Embryonic facial prominence (tissue), 1 donor: ENCODE results near the gene RMDN2.

Experiments
- DNase-seq: peaks from one replicate; pipeline ENCODE4 v3.0.0-alpha.2; 2016; ENCODE audit errors: extremely low spot score

RMDN2 gene, protein sequence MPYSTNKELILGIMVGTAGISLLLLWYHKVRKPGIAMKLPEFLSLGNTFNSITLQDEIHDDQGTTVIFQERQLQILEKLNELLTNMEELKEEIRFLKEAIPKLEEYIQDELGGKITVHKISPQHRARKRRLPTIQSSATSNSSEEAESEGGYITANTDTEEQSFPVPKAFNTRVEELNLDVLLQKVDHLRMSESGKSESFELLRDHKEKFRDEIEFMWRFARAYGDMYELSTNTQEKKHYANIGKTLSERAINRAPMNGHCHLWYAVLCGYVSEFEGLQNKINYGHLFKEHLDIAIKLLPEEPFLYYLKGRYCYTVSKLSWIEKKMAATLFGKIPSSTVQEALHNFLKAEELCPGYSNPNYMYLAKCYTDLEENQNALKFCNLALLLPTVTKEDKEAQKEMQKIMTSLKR

DNA sequence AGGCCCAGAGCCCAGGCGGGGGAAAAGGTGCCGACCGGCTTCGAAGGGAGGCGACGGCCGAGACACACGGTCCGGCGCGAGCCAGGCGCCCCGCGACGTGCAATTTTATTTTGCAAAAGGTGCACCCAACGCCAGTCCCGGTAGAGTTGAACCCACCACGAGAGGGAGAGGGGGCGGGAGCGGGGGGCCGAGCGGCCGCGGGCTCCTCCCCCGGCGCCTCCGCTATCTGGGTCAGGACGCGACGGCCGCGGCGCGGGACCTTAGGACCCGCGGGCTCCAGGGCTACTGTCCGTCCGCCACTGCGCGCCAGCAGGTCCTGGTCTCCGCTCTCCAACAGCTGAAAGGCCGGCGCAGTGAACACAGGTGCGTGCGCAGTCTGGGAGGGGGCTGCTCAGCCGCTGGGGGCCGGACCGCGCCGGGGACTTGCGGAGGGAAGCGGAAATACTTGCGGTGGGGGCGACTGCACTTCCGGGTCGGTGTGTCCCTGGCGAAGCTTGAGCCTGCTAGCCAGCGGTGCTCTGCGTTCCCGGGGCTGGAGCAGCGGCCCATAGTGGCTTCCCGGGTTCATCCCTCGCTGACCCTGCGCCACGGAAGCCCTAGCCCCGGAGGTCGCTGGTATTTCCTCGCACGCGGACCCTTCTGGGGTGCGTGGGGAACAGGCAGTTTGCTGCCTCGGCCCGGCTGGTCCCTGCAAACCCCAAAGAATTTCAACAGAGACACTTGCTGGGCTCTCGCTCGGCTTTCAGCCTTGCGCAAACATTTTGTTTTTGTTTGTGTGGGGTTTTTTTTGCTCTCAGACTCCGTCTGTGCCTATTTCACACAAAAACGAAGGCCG, at the start of gene RMDN2:
TSS of gene RMDN2 (plus strand) at position 225 of the 835 bp plus-strand sequence. CDS start 3,991 bp downstream, outside the sequence.
- peak; percentile 76 for DNase-seq

DNA sequence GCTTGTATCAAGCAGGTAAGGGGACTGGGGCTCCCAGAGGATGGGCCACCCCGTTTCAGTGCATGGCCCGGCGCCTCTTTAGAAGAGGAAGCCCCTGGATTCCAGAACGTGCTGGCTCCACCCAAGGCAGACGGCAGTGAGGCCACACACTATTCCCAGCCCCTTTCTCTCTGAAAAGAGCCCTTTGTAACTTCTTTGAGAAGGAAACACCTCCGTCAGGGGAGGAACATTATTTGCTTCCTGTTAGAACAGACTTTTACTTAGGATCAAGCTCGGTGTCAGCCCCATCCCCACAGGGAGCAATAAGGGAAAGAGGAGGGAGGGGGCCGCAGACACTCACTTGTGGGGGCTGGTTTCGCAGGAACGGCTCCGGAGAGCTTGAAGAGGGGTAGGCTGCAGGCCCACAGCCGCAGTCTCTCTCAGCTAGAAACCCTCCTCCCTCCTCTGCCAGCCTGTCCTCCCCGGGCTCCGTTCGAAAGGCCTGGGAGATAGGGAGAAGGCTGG, 49.6 kb upstream of the RMDN2 start:
- DNase-seq: no peak

DNA sequence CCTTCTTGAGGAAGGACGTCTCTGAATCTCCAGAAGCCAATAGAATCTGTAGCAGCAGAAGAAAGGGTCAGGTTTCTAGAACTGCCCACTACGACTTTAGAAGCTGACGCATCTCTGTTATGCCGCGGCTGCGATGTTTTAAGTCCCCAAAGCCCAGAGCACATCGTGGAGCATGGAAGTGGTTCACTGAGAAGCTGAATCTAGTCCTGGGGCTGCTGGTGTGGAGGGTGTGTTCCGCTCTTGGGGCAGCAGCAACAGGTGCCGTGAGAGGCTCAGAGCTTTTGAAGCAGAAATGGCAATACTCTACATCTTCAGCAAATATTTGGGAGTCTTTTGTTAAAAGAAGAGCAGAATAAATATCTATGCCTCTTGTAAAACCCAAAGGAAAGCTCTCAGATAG, 48.9 kb upstream of the RMDN2 start:
- no peak for DNase-seq

DNA sequence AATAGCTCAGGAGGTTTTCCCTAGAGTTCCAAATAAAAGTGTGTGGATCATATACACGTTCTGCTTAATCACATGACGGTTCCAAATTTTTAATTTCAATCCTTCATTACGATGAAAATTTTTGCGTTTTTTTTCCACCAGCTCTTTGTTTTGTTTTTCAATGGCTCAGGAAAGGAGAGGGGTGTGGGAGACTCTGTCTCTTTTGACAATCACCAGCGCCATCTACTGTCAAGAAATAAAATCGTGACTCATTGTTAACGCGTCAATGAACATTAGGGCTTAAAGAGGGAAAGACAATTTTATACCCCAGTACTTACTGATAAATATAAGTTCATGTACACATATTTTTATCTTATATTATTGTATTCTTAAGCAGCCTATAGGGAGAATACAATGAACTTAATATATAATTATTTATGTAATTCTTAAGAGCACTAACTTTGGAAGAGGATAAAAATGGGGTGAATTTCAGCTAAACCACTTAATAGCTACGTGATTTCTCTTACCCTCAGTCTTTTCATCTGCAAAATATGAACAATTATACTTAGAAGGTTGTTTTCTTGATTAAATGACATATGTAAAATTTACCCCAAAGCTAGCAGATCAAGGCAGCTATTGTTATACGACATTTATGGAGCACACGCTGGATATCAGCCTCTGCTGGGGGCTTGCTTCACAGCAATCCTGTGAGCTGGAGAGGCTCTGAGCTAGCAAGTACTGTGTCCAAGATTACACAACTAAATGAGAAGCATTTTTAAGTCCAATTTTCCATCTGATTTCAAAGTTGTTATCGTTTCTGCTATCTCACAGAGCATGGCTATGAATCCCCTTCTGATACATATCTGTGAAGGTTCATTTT, 47.4 kb upstream of the RMDN2 start:
- DNase-seq: peak; percentile 75

DNA sequence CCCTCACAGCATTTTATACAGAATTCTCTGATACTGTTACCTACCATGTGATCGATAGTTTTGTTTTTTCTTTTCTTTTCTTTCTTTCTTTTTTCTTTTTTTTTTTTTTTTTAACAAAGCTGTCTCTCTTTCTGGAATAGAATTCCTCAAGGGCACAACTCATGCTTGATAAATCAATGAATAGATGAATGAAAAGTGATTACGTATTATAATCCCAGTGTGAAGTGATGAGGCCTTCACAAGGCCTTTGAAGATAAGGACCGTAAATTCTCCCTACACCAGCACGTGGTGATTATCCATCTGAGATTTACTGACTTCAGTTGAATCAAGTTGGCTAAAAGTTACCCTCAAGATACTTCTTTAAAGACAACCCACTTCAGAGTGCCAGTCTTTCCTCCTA, 46.6 kb upstream of the RMDN2 start:
- DNase-seq: no peak

DNA sequence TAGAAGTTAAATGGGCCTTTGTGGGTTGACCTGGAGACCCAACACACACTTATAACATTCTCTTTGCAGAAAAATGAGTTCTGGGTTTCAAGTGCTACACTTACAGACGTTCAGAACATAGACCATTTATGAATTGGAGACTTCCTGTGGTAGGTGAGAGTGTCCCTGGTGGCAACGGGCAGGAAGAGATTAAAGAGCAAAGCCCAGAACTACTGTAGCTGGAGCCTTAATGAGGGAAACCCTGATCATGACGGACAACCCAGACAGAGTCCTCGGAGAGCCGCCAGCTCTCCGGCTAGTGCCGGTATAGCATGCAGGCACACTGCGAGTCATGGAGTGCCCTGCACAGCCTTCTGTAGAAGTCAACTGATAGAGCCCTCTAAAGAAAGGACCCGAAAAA, 44.5 kb upstream of the RMDN2 start:
- no peak for DNase-seq

DNA sequence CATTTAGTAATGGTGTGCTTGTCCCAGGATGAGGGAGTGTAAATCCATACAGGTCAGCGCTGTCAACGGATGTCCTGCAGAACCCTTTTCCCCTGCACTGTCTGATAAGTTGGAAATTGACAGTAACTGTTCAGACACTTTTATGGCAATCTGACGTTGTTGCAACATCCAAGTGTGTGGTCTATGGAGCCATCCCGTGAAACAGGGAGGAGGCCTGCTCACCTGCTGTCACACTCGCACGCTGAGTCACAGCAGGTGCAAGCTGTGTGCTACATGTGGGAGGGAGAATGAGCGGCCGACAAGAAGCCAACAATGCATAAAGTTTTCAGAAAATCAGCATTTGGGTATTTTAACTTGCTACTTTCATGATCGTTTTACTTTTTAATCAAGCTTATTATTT, 43.7 kb upstream of the RMDN2 start:
- DNase-seq: no peak

DNA sequence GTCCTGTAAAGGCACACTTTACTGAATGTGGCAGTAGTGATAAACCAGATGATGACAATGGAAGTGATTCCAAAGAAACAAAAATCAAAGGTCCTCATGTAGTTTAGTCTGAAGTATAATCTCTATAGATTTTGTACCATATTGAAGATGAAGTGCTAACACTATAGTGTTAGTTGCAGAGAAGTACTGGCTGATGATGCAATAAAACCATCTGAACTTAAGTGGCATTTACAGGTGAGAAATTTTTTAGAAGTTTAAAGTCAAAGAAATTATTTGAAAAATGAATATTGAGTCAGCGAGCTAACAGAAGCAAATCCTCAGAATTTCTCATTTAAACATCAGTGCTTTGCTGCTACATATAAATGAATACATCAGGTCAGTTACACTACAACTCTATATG, 43.1 kb upstream of the RMDN2 start:
- DNase-seq: no peak

DNA sequence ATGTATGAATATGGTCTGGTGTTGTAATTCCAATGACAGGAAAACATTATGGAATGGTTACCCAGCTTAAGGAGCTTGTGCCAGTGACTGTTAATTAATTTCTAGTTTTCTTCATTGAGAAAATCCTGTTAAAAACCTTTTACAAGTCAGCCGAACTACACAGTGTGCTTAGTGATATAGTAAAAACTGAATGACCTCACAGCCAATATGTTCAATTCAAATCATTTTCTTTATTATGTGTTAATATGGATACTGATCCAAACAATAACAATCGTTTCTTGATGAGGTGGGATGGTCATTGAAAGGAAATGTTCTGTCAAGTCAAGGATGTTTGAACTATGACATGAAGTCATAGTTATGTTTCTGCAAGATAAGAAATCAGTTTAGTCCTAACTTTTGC, 41.6 kb upstream of the RMDN2 start:
- DNase-seq: no peak

DNA sequence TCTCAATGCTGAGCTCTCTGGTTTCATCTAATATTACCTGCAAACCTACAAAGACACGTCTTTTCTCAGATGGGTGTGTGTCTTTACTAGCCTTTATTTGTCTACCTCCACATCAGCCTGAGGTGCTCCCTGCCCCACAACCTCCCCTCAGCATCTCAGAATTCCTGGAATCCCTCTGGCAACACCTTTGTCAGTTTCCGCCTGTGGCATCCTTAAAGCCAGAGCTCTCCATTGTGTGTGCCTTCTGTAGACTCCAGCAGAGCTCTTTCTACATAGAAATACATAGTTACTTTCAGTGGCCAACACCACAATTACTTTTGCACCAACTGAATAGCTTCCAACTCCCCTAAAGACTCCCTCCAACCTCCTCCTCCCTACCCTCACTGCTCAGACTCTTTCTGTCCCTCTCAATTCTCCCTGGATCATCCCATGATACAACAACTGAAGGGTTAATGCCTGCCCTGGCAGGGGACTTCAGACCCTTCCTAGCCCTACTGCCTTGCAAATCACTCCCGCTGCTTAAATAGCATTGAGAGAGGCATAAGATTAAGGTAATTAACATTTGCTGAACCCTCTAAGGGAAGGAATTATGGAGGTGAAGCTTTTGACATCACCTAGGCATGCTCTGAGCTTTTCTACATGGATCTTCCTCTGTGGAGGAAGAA, 39.6 kb upstream of the RMDN2 start:
- DNase-seq: no peak

DNA sequence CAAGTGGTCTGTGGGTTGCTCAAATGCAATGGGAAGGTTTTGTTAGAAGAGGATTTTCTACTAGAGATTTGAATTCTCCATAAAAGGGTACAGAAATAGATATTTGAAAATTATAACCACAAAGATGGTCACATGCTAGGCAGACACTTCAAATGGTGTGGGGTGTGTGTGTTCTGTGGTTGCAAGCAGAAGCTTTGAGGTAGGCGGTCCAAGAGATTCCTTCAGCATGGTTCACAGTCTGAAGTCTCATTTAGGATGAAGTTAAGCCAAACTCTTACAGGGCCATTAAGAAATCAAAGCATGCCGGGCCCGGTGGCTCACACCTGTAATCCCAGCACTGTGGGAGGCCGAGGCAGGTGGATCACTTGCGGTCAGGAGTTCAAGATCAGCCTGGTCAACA, 38.3 kb upstream of the RMDN2 start:
- no peak for DNase-seq

DNA sequence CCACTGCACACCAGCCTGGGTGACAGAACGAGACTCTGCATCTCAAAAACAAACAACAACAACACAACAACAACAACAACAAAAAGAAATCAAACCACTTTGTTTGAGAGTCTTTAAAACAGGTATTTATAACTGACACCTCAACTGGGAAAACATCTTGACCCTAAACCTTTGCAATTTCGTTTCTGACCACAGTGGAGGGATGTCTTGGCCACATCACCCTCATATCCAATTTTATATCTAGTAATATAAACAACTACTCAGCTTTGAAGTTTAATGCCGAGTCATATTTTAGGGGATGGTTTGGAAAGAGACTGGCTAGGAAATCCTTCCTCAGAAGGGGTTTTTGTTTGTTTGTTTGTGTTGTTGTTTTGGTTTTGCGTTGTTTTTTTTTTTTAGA, 37.8 kb upstream of the RMDN2 start:
- DNase-seq: no peak

DNA sequence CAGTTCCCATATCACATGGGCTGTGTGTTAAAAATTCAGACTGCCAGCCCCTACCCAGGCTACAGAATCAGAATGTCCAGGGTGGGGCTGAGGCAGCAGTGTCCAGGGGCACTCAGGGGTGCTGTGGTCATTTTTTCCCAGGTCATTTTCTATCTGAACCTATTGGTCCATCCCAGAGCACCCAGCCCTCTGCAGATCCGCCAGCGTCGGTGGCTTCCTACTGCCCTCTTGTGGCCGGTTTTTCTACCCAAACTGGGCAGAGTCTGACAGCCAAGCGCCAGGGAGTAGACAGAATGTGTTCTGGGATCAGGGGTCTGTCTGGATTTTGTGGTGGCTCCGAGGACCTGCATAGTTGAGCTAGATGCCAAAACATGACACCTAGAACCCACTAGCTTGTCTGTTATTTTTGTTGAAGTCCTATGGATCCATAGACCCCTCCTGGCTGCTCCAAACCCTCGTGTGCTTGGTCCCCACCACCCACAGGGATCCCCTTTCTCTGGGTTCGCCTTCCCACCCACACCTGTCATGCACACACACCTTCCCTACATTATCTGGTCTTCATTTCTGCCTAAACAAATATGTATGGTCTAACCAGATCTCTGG, 34.1 kb upstream of the RMDN2 start:
- DNase-seq: no peak

DNA sequence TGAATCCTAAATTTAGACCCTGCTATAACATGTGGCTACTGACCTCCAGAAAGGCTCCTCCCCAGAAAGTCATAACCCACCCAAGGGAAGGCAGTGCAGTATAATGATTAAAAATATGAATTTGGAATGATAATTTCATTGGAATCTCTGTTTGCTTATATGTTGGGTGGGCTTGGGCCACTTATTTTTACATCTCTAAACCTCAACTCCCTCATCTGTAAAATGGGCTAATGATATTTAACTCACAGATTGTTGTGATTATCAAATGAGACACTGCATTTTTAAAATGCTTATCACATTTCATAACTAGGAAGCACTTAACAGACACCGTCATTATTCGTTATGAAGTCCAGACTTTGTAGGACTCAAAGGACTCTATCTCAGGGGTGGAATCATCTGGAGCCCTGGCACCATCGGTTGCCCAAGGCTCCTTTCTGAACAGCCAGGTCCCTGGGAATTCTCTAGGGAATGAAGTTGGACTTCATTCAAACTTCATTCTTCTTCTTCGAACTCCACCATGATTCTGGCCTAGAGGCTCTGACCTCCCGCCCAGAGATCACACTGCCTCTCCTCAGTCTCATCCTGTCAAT, 33.1 kb upstream of the RMDN2 start:
- no peak for DNase-seq

DNA sequence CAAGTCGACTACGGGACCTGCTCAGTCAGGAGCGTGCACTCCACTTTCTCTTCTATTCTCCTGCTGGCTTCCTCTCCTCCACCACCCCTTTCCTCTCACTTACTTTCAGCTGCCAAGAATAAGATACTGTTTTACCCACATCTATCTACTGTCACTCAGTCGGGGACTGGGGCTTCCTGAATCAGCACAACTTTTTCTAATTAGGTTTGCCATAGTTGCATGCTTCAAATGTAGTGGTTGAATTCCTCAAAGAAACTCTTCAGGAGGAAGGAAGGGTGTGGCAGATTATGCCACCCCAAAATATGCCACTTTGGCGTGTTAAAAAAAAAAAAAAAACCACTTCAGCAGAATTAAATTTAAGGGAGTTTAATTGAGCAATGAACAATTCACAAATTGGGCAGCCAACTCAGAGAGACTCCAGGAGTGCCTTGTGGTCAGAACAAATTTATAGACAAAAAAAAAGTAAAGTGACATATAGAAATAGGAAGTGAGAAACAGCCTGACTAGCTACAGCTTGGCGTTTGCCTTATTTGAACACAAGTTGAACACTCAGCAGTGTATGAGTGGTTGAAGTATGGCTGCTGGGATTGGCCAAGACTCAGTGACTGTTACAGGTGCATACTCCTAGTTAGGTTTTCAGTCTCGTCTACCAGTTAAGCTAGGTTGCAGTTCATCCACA, 32.5 kb upstream of the RMDN2 start:
- DNase-seq: no peak

DNA sequence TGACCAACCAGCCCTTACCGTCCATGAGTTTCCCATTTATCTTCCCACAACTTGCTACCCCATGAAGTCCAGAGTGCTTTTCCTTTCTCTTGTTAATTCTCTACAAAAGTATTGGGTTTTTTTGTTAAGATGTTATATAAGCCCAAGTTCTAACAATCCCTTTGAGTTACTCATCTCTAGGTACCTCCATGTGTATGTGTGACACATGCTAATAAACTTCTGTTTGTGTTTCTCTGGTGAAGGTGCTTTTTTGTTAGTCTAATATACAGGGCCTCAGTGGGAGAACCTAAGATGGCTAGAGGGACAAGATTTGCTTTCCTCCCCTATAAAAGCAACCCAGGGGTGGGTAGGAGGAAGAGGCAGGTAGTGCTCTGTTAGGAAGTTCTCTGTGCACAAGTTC, 31.8 kb upstream of the RMDN2 start:
- no peak for DNase-seq

DNA sequence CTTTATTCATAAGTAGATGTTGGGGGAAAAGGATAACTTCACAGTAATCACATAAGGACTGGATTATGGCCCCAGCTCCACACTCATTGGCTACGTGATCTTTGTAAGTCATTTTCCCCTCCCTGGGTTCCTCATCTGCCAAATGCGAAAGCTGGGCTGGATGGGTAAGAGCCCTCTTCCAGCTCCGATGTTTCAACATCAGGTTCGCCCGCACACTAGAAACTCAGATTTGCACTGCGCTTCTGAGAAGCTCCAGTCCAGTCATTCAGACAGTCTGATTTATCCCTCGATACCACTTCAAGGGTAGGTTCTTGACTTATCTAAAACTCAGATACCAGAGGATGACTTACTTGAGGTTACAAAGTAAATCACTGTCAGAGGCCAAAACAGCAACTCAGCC, 31.0 kb upstream of the RMDN2 start:
- no peak for DNase-seq

DNA sequence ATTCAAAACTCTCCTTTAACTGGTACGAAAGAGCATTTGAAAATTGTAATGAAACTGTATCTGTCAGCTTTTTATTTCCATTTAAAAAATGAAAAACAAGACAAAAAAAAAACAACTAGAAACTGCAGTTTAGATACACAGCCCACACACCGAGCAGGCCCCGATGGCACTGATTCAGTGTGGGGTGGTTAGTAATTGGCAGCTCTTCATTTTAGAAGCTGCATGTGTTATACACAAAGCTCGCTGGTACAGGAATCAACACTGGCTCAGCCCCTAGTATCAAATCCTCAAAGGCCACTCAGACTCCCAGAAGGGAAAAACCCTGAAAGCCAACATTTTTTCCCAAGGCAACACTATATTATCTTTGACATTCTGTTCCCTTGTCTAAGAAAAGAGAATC, 30.5 kb upstream of the RMDN2 start:
- DNase-seq: no peak

DNA sequence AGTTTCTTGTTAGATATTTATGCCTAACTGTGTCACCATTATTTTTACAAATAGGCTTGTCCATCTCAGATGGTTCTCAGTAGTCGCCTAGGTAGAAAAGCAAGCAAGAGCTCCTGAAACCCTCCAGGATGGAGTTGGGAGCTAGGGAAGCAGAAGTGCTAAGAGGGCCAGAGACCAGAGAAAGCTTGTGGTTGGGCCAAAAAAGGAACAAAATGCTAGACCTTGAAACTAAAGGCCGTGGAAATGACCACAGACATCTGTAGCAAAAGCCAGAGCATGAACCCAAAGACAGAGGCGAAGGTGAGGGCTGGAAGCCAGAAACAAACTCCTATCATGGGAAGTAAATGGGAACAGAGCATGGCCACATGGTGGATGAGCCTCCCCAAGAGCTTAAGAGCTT, 29.9 kb upstream of the RMDN2 start:
- DNase-seq: no peak

DNA sequence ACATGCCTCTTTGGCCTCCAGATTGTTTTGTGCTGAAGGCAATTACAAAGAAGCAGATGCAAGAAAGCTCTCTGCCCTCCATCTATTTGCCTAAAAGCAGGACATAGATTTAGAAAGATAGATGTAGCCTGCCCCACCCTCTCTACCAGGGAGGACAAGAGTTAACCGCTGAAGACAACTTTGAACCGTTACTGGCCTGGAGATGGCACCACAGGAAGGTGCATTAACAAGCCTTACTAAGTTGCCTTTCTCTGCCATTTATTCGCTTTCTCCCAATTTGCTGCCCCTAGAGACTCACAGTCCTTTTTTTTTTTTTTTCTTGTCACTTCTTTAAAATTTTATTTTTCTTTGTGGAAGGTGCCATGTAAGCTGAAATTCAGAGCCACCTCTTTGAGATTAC, 28.8 kb upstream of the RMDN2 start:
- no peak for DNase-seq
